Measurements from ENCODE around the gene DMAC2. TPM values are rescaled to one million over a fixed set of nuclear protein-coding genes. Genes with fewer than 3 reads are reported as not detected.
"Not testable (repeated sequence)": the region's sequence is repeated elsewhere in the genome, so short reads cannot be mapped to it uniquely, and the experiment has no call there.

Gene DMAC2
- 52.3 TPM for polyA plus RNA-seq (2013, experiment 1 of 2; ENCODE audit: insufficient read length)
- 56.7 TPM for polyA plus RNA-seq (2013, experiment 2 of 2; ENCODE audit: insufficient read length)

DNA sequence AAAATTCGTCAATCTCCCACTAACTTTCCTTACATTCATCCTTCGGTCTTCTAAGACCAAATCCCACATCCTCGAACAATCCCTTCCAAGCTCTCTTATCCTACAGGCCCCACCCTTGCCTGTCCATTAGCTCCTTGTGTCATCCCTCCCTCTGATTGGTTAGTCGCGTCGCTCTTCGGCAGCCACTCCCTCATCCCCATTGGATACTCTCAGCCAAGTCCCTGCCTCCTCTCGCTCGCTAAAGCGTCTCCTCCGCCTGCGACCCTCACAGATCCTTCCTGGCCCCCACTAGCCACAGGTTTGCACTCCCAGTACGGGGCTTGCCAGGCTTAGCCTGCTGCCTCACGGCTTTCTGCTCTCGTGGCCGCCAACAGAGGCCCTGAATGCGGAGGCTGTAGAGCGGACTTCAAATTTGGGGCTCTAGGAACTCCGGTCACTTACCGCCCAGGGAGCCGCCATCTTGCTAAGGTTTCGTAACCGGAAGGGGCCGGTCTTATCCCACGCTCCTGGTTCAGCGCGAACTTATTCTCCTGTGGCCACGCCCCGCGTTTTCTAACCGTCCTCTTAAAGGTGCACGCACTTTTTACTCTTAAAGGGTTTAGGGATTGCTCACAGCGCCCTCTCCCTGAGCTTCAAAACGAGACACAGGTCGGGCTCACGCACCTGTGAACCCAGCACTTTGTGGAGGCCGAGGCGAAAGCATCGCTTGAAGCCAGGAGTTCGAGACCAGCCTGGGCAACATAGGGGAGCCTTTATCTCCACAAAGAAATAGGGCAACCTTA is at the start of gene DMAC2:
TSS of gene DMAC2 (minus strand) at position 472 of the 782 bp plus-strand sequence. CDS start at position 459, 13 bp downstream.
- DNase-seq: peak; percentile 97

GRCh38 chr19:41486953-41487352 is 47.2 kb upstream of the DMAC2 start:
- not testable (repeated sequence) for DNase-seq

DNA sequence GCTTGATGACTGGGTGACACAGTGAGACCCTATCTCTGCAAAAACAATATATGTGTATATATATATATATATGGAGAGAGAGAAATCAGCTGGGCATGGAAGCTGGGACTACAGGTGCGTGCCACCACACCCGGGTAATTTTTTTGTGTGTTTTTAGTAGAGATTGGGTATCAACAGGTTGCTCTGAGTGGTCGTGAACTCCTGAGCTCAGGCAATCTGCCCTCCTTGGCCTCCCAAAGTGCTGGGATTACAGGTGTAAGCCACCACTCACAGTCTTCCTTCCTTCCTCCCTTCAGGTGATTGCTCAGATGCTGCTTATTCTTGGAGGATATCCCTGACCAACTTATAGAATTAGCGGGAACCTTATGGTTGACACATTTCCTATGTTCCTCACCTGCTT is 45.1 kb upstream of the DMAC2 start:
- no peak for DNase-seq

GRCh38 chr19:41480336-41480735 is 40.6 kb upstream of the DMAC2 start:
- DNase-seq: no peak

- no peak for DNase-seq
Observed at GRCh38 chr19:41479757-41480191, 40.1 kb upstream of the DMAC2 start.

DNA sequence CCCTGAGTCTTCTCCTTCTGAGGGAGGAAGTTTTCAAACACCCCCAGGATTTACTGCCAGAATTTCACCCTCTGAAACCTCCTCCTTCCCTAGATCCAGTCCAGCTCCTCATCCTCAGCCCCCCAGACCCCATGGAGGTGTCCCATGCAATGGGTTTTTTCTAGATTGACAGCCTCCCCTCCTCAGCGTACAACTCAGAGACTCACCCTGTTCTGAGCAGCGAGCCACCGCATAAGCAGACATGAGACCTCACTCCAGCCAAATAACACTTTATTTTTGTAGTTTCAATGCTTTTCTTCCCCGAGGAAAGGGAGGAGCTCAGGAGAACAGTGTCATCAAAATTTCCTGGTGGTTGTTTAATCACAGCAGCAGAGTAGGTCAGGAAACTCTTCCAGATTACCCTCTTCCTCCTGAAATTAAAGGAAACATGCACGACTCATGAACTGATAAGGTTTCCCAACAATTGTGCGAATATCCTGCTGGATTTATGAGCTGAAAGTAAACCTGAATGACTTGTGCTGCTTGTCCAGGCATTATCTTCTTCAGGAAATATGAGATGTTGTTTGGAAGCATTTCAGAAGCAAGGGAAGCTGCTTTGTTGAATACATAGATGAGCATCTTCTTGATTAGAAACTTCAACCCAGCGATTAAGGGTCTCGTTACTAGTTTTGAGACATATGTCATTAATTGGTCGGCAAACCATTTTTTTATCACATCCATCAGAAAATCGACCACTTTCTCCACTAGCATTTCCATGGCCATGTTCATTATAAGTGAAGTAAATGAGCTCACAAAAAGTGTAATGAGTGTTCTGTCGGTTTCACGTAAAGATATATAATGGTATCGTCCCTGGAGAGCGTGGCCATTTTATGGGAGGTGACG is 39.4 kb upstream of the DMAC2 start:
- DNase-seq: no peak

DNA sequence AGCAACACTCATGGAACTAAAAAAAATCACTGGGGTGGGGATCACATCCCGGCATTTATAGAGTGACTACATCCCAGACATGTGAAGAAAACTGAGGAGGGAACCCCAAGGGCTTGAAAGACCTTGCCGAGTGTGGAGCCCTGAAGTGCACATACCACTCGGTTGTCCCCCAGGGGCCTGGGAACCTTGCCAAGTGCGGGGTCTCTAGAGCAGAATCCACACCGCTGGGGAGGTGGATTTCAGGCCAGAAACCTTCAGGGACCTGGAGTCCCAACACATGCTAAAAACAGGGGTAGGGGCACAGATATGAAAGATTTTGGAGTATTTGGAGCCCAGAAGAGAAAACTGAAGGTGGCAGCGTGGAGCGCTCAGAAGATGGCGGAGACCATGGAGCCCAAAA is 38.5 kb upstream of the DMAC2 start:
- no peak for DNase-seq

DNA sequence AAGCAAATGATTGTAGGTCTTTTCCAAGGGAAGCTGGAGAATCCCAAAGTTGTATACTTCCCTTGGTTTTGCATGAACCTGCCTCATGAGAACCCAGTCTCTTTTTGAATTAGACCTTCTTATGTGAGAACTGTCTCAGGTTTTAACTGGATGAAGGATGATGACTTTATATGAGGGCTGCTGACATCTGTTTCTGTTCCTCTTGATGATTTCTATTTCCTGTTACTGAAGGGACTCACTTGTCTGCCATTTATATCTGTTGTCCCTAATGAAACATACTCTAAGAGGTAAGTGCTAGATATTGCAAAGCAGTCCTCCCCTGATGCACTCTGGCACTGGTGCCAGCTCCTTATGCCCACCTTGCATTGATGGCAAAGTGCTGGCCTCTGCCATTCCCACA is 36.9 kb upstream of the DMAC2 start:
- no peak for DNase-seq

GRCh38 chr19:41463257-41464256 is 23.8 kb upstream of the DMAC2 start:
- not testable (repeated sequence) for DNase-seq

DNA sequence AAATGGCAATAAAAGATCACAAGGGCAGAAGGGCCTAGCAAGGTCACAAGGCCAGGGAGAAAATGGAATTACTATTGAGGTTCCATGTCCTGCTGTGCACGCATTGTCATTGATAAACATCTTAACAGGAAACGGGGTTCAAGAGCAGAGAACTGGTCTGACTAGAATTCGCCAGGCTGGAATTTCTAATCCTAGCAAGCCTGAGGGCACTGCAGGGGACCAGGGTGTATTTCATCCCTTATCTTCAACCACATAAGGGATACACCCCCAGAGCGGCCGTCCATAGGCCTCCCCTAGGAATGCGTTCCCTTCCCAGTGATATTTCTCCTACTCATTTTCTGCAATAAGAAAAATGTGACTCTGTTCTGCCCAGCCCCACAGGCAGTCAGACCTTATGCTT is 22.8 kb upstream of the DMAC2 start:
- no peak for DNase-seq

GRCh38 chr19:41457241-41457640 is 17.5 kb upstream of the DMAC2 start:
- DNase-seq: no peak

DNA sequence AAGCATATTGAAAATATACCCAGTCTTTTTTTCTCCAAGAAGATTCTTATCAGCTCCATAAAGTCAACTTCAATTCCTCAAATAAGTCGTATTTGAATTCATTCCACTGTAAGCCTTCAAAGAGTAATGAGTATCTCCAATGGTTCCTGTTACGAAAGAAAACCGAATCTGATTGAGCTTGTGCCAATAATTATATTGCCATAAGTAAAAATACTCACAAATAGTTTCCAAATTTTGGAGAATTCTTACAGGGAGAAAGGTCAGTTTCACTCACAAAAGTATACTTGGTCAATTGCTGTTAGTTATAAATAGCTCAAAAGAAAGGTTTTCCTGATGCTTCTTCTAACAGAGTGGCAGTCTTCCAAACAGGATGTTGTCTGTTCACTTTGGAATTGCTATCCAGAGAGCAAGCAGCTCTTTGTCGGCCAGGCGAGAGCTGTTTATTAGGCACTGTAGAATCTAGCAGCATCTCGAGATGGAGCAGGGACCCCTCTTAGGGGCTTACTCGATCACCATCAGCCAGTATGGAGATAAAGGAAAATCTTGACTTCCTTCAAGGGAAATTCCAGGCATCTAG is 16.7 kb upstream of the DMAC2 start:
- peak; percentile 33 for DNase-seq

DNA sequence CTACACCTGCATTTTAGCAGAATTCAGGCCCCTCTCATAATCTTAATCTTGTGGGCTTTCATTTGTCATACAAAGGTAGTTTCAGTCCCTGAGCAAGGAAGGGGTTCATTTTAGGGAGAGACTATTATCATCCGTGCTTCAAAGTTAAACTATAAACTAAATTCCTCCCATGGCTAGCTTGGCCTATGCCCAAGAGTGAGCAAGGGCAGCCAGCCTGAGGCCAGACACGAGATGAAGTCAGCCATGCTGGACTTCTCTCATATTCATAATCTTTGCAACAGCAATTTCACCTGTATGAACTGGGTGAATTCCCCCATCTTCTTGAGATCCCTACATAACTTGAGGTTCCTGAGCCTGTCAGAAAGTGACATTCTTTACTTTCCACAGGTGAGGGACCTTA is 16.2 kb upstream of the DMAC2 start:
- no peak for DNase-seq

- DNase-seq: no peak
Observed at GRCh38 chr19:41452584-41453275, 13.0 kb upstream of the DMAC2 start.

DNA sequence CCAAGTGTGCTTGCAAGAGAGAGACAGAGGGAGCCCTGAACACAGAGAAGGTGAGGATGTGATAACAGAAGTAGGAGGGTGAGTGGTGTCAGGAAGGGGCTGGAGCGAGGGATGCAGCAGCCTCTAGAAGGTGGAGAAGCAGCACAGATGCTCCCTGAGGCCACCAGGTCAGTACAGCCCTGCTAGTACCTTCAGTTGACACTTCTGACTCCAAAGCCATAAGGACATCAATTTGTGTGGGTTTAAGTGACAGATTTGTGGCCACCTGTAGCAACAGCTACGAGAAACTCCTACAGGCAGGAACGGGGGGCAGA is 10.1 kb upstream of the DMAC2 start:
- DNase-seq: no peak

DNA sequence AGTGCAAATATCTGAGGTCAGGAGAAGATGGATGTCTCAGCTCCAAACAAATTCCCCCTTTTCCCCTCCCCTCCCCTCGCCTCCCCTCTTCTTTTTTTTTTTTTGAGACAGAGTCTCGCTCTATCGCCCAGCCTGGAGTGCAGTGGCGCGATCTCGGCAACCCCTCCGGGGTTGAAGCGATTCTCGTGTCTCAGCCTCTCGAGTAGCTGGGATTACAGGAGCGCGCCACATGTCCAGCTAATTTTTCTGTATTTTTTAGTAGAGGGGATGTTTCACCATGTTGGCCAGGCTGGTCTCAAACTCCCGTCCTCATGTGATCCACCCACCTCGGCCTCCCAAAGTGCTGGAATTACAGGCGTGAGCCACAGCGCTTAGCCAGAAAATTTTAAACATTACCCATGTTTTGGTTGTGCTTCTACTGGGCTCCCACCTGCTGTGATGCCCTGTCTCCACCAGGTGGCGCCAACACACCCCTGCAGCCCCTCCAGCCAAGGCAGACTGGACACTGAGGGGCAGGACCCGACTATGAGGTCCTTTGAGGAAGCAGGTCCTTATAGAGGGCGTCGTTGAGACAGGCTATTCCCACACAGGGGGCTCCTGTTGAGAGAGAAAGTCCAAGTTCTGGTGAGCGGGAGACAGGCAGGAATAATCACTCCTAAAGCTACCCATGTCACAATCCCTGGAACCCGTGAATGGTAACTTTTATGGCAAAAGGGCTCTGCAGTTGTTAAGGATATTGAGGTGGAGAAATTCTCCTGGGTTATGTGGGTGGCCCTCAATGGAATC is 9.6 kb upstream of the DMAC2 start:
- peak; percentile 60 for DNase-seq

- DNase-seq: no peak
Observed at GRCh38 chr19:41447732-41448332, 8.1 kb upstream of the DMAC2 start.

- DNase-seq: no peak
Observed at GRCh38 chr19:41445575-41445974, 5.9 kb upstream of the DMAC2 start.

- no peak for DNase-seq
Observed at GRCh38 chr19:41443813-41444455, 4.2 kb upstream of the DMAC2 start.

All from fibroblast of skin of abdomen (primary cell).